Testis (tissue), 2 donors: ENCODE data around the gene HOXB3.

ENCODE experiments used
- CTCF ChIP-seq, 3 experiments: fragments of 450-650 bp in 2 of 3; fragments of 200-600 bp in 1 of 3; sonication (generic) in 1 of 3; IDR thresholded peaks; one replicate each; pipeline ENCODE4 v1.5.1; 2016 to 2019; ENCODE audit warnings: antibody characterized with exemption in 3 of 3, mild to moderate bottlenecking in 2 of 3, moderate library complexity in 1 of 3
- POLR2A ChIP-seq: fragments of 450-650 bp; IDR thresholded peaks from one replicate; pipeline ENCODE4 v1.6.1; 2017; ENCODE audit warnings: antibody characterized with exemption, mild to moderate bottlenecking, moderate library complexity

DNA sequence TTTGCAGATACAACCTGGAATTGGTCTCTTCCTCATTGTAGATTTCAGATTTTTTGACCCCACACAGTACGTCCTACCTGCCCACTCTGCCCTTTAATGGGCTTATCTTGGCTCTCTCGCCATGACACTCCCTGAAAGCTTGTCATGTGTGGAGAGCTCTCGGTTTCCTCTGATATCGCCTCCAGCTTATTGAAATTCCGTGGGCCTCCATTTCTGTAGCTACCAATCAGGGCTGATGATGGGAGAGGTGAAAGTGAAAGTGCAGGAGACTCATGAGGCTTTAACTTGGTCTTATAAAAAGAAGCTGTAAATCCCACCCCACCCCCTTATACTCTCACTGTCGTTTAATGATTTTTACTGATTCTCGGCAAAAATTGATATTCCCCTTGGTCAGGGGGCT, 76.9 kb downstream of the HOXB3 start:
- no peak for TF ChIP-seq CTCF (IDR thresholded peaks at IDR 0.05)
- no peak for TF ChIP-seq POLR2A
